GM23338 (cell line): ENCODE measurements around the gene GTPBP4. TPM values are rescaled to one million over a fixed set of nuclear protein-coding genes. Genes with fewer than 3 reads are reported as not detected.

ENCODE experiments used
- ATAC-seq: fragments of 200-7000 bp; cut with Tn5 transposase; 3 replicates; pipeline ENCODE4 v1.9.1; 2020
- DNase-seq: peaks from one replicate; pipeline ENCODE4 v3.0.0-alpha.2; 2015; ENCODE audit warnings: low spot score
- H2AFZ ChIP-seq: fragments of 200-600 bp; sonication (generic); 2 replicates; pipeline ENCODE4 v1.8.0; 2016; ENCODE audit warnings: antibody characterized with exemption, mild to moderate bottlenecking, moderate library complexity
- H3F3A ChIP-seq: fragments of 200-600 bp; sonication (generic); replicated peaks from 2 replicates; pipeline ENCODE4 v1.8.0; 2017; ENCODE audit warnings: antibody characterized with exemption, mixed run types, low read depth
- H3K27ac ChIP-seq: fragments of 200-600 bp; sonication (generic); 2 replicates; pipeline ENCODE4 v1.6.1; 2016; ENCODE audit warnings: low read depth
- H3K27me3 ChIP-seq: fragments of 200-600 bp; sonication (generic); 2 replicates; pipeline ENCODE4 v1.8.0; 2016; ENCODE audit warnings: mild to moderate bottlenecking, mixed run types, moderate library complexity; ENCODE audit not compliant: insufficient read depth
- H3K36me3 ChIP-seq: fragments of 200-600 bp; sonication (generic); 2 replicates; pipeline ENCODE4 v1.8.0; 2016; ENCODE audit warnings: mild to moderate bottlenecking; ENCODE audit not compliant: insufficient read depth
- H3K4me1 ChIP-seq: fragments of 200-600 bp; sonication (generic); 2 replicates; pipeline ENCODE4 v1.8.0; 2016; ENCODE audit warnings: mild to moderate bottlenecking, moderate library complexity; ENCODE audit not compliant: insufficient read depth
- H3K4me2 ChIP-seq: fragments of 200-600 bp; sonication (generic); 2 replicates; pipeline ENCODE4 v1.7.1; 2017; ENCODE audit warnings: mixed run types
- H3K4me3 ChIP-seq: fragments of 200-600 bp; sonication (generic); 2 replicates; pipeline ENCODE4 v1.6.1; 2016; ENCODE audit warnings: mixed run types
- H3K79me2 ChIP-seq: fragments of 200-600 bp; sonication (generic); replicated peaks from 2 replicates; pipeline ENCODE4 v1.8.0; 2017; ENCODE audit warnings: mild to moderate bottlenecking; ENCODE audit not compliant: insufficient read depth
- H3K9me2 ChIP-seq: fragments of 200-600 bp; sonication (generic); 2 replicates; pipeline ENCODE4 v1.8.0; 2017; ENCODE audit not compliant: insufficient read depth
- H4K20me1 ChIP-seq: fragments of 200-600 bp; sonication (generic); replicated peaks from 2 replicates; pipeline ENCODE4 v1.8.0; 2017; ENCODE audit warnings: mild to moderate bottlenecking; ENCODE audit not compliant: insufficient read depth
- H3K27ac Mint-ChIP-seq: 2 replicates; pipeline ENCODE4 v1.8.0; 2020; ENCODE audit warnings: inconsistent platforms, mild to moderate bottlenecking, moderate library complexity, mixed read lengths
- H3K27me3 Mint-ChIP-seq: 3 replicates; pipeline ENCODE4 v1.8.0; 2022; ENCODE audit warnings: low read depth, mild to moderate bottlenecking, moderate library complexity, mixed read lengths, inconsistent platforms; ENCODE audit not compliant: insufficient read depth, poor library complexity
- H3K36me3 Mint-ChIP-seq: 3 replicates; pipeline ENCODE4 v1.8.0; 2021; ENCODE audit warnings: low read depth, mild to moderate bottlenecking, inconsistent platforms, moderate library complexity, mixed read lengths
- H3K4me1 Mint-ChIP-seq: 3 replicates; pipeline ENCODE4 v1.8.0; 2020; ENCODE audit warnings: mild to moderate bottlenecking, inconsistent platforms, mixed read lengths
- H3K4me3 Mint-ChIP-seq: 3 replicates; pipeline ENCODE4 v1.8.0; 2021; ENCODE audit warnings: moderate library complexity, mild to moderate bottlenecking, inconsistent platforms, mixed read lengths
- H3K9me3 Mint-ChIP-seq: 3 replicates; pipeline ENCODE4 v1.8.0; 2020; ENCODE audit warnings: moderate library complexity, mild to moderate bottlenecking, inconsistent platforms, mixed read lengths
- CREB1 ChIP-seq: fragments of 250-450 bp; sonication (Bioruptor Pico); IDR thresholded peaks from 2 replicates; pipeline ENCODE4 v1.5.0; 2020; ENCODE audit warnings: low read depth, mild to moderate bottlenecking, moderate library complexity
- CTCF ChIP-seq, 2 experiments: fragments of 200-600 bp in 1 of 2; sonication (generic) in 1 of 2; conservative IDR thresholded peaks; 2 replicates each; pipeline versions ENCODE4 v1.5.1 to v1.6.1; 2016 to 2017; ENCODE audit warnings: antibody characterized with exemption in 2 of 2, low read depth in 2 of 2, mild to moderate bottlenecking in 2 of 2, moderate library complexity in 1 of 2
- ETS1 ChIP-seq: IDR thresholded peaks from 2 replicates; pipeline ENCODE4 v1.6.1; 2016; ENCODE audit warnings: antibody characterized with exemption
- EZH2 ChIP-seq: fragments of 200-600 bp; sonication (generic); IDR thresholded peaks from one replicate; pipeline ENCODE4 v1.8.0; 2017; ENCODE audit warnings: antibody characterized with exemption, mild to moderate bottlenecking, low read depth; ENCODE audit not compliant: unreplicated experiment
- JUNB ChIP-seq: IDR thresholded peaks from one replicate; pipeline ENCODE4 v1.6.1; 2016; ENCODE audit warnings: antibody characterized with exemption; ENCODE audit not compliant: unreplicated experiment
- NANOG ChIP-seq: IDR thresholded peaks from 2 replicates; pipeline ENCODE4 v1.6.1; 2016; ENCODE audit warnings: antibody characterized with exemption, borderline replicate concordance
- POLR2AphosphoS5 ChIP-seq: IDR thresholded peaks from 2 replicates; pipeline ENCODE4 v1.6.1; 2016; ENCODE audit warnings: antibody characterized with exemption, low read depth
- REST ChIP-seq: IDR thresholded peaks from one replicate; pipeline ENCODE4 v1.6.1; 2018; ENCODE audit warnings: antibody characterized with exemption; ENCODE audit not compliant: unreplicated experiment
- STAT1 ChIP-seq: IDR thresholded peaks from one replicate; pipeline ENCODE4 v1.6.1; 2016; ENCODE audit warnings: antibody characterized with exemption; ENCODE audit not compliant: unreplicated experiment
- ZNF114 ChIP-seq: fragments of 250-450 bp; sonication (Bioruptor Pico); IDR thresholded peaks from 2 replicates; pipeline ENCODE4 v1.5.0; 2020; ENCODE audit warnings: mild to moderate bottlenecking, moderate library complexity
- ZNF331 ChIP-seq: fragments of 250-450 bp; sonication (Bioruptor Pico); IDR thresholded peaks from 2 replicates; pipeline ENCODE4 v1.5.0; 2020; ENCODE audit warnings: low read depth, mild to moderate bottlenecking, moderate library complexity
- polyA plus RNA-seq: library from polyadenylated mRNA; unstranded; fragments of >200 nt; fragmentation: Nextera tagmentation; extraction: Ambion mirVana; gene quantifications from 2 replicates; pipeline ENCODE4 v1.2.1, GENCODE V29; 2016
- total RNA-seq: library from RNA; depleted of rRNA; stranded (reverse); fragments of >200 nt; shearing (Covaris generic); gene quantifications from 2 replicates; pipeline ENCODE4 v1.2.3, GENCODE V29; 2014; rRNA removed

Gene GTPBP4
- total and polyA plus RNA-seq, 2 experiments from 2014 or later = 56.5 to 62.6 TPM

- H3K27ac Mint-ChIP-seq = no peak overlapping the region
- peaks cover 1% of the 10 kb centered on the region; the same call in 2 of the 3 replicates for H3K36me3 Mint-ChIP-seq
- Histone ChIP-seq H3K79me2 (peaks cover 13% of the 10 kb centered on the region), H3K4me3 (no peak overlapping the region), H3K4me1 (no peaks in the 10 kb centered on the region; the same call in 1 of the 2 replicates), H4K20me1 (peaks cover 6% of the 10 kb centered on the region; the same call in 1 of the 2 replicates), H3K36me3 (no peaks in the 10 kb centered on the region), H2AFZ (no peak overlapping the region), H3K27me3 (no peaks in the 10 kb centered on the region), H3K4me2 (no peak overlapping the region), H3K9me2 (no peaks in the 10 kb centered on the region), H3K27ac (no peak overlapping the region), H3F3A (no peaks in the 10 kb centered on the region; the same call in 1 of the 2 replicates)
- ATAC-seq (no peak), DNase-seq (no peak)
- no peak overlapping the region for H3K4me3 Mint-ChIP-seq
- peaks cover 2% of the 10 kb centered on the region for H3K27me3 Mint-ChIP-seq
- no peaks in the 10 kb centered on the region for H3K9me3 Mint-ChIP-seq
- TF ChIP-seq POLR2AphosphoS5 (no peak), ZNF114 (no peak), ZNF331 (no peak), REST (no peak), NANOG (no peak), JUNB (no peak), CREB1 (CRISPR knock-in tag) (no peak), EZH2 (no peak), CTCF (conservative IDR thresholded peaks at IDR 0.05; ENCODE audit: low read depth in 2 of 2) (no peak), ETS1 (no peak), STAT1 (no peak)
- H3K4me1 Mint-ChIP-seq = peaks cover 4% of the 10 kb centered on the region; the same call in 2 of the 3 replicates
Observed at GRCh38 chr10:1068380-1069361, 80.4 kb downstream of the GTPBP4 start.

Other genes with a start within 250 kb of the GTPBP4 start
- 52.3 and 59.6 TPM in 2 replicates for gene LARP4B, start 56.7 kb upstream of the GTPBP4 start, total RNA-seq
- gene LARP4B, start 56.7 kb upstream of the GTPBP4 start, polyA plus RNA-seq = 14.6 and 18.3 TPM in 2 replicates
- not detected in 2 replicates for gene IDI2, start 37.4 kb downstream of the GTPBP4 start, total RNA-seq
- gene IDI2, start 37.4 kb downstream of the GTPBP4 start, polyA plus RNA-seq = not detected in 2 replicates
- 147 and 154 TPM in 2 replicates for gene IDI1, start 60.7 kb downstream of the GTPBP4 start, total RNA-seq
- 99.0 and 119 TPM in 2 replicates for gene IDI1, start 60.7 kb downstream of the GTPBP4 start, polyA plus RNA-seq
- gene WDR37, start 68.0 kb downstream of the GTPBP4 start, total RNA-seq = 9.7 and 10.2 TPM in 2 replicates
- gene WDR37, start 68.0 kb downstream of the GTPBP4 start, polyA plus RNA-seq = 6.0 TPM in 2 replicates